ENCODE data around the gene CAV3.

Gene CAV3

DNA sequence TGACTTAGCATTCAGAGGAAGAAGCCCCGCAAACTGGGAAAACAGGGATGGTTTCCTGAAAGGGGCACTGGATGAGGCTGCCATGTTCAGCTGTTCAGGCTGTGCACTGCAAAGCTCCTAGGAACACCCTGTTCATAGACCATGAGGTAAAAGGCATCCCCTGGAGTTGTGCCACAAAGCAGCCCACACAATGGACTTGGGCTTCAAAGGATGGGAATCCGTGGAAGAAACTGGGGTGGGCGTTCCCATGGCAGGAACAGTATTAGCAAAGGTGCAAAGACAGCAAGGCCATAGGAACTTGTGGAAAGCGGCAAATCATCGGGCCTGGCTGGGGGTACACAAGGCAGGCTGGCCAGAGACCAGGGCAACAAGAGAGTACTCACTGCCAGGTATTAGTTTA, 26.9 kb downstream of the CAV3 start:
- DNase-seq: no peak

GRCh38 chr3:8761866-8762265, 28.3 kb downstream of the CAV3 start:
- DNase-seq: no peak

DNA sequence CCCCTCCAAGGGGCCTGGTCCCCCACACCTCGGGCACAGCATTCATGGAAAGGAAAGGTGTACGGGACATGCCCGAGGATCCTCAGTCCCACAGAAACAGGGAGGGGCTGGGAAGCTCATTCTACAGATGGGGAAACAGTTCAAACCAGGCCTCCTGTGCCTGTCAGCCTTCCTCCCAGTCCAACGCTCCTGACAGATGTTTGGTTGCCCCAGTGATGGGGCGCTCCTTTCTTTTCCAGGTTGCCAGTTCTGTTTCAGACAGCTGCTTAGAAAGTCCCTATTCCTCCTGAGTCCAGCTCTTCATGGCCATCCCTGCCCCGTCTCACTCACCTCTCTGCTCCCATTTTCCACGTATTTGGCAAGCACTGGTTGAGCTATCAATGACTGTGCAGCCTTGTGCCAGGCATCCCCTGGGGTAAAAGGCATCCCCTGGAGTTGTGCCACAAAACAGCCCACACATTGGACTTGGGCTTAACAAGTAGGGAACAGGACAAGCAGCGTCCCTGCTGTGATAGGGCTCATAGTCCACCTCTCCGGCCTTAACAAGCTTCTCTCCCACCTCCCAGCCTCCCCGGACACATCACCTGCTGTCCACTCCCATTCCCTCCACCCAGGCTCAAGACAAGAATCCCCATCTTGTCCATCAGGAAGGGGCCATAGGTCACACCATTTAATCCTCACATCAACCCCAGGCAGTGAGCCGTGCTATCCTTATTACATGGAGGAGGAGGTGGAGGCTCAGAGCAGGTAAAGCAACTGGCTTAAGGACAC, 29.2 kb downstream of the CAV3 start:
- DNase-seq: no peak

DNA sequence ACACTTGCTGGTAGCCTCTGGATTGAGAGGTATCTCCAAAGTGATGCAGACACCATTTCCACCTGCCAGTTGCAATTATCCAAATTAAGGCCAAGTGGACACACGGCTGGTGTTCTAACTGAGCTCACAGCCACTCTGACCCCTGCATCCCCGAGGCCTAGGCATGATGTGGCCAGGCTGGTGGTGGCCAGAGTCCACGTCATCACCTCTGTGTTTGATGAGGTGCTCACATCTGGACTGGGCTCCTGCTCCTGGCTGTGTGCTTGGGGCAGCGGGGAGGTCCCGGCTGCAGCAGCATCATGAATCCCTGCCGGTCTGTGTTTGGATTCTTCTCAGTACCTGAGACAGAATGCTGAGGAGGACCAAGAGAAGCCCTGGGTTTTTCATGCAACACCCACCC, 30.9 kb downstream of the CAV3 start:
- no peak for DNase-seq

DNA sequence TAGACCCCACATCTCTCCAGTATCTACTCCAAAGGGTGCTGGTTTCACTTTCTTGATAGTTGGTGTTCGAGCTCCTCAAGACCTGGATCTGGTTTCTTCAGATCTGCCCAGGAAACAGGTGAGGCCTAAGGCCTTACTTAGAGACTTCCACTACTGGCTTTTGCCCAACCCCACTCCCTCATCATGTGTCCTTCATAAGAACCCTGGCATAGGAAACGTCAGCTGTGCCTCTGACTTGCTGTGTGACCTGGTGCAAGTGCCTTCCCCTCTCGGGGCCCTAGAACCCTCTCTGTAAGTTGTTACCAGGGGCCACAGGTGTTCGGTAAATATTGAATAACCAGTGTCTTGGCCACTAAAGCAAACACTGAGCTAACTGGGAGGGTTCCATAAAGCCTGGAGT, 31.9 kb downstream of the CAV3 start:
- no peak for DNase-seq

DNA sequence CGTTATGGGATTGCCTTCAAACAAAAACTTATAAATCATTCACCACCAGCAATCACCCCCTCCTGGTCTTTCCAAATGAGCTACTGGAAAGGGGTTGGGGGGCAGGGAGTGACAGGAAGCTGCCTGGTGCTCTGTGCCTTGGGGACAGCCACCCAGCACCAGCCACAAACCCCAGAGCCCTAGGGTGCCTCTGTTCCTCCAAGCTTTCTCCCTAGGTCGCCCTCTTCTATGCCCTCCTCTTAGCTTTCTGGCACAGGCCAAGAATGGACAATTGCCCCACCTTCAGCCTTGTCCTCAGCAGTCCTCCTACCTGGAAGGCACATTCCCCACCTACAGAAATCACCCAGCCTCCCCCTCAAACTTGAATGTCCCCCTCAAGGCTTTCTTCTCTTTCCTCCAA, 32.5 kb downstream of the CAV3 start:
- no peak for DNase-seq

- no peak for DNase-seq
Observed at GRCh38 chr3:8767256-8767666, 33.7 kb downstream of the CAV3 start.

GRCh38 chr3:8767667-8768363, 34.2 kb downstream of the CAV3 start:
- peak in 2 of 58 donors; percentile 21 to 27 for DNase-seq

- no peak for DNase-seq
Observed at GRCh38 chr3:8768364-8769087, 34.9 kb downstream of the CAV3 start.

- DNase-seq: peak in 53 of 58 donors; percentile 11 to 79 (median 49)
Observed at GRCh38 chr3:8769088-8769822, 35.7 kb downstream of the CAV3 start, which contains the start of gene OXTR. OXTR (minus strand) TSS chr3:8769613; CDS start chr3:8768187, 1,426 bp downstream.

DNA sequence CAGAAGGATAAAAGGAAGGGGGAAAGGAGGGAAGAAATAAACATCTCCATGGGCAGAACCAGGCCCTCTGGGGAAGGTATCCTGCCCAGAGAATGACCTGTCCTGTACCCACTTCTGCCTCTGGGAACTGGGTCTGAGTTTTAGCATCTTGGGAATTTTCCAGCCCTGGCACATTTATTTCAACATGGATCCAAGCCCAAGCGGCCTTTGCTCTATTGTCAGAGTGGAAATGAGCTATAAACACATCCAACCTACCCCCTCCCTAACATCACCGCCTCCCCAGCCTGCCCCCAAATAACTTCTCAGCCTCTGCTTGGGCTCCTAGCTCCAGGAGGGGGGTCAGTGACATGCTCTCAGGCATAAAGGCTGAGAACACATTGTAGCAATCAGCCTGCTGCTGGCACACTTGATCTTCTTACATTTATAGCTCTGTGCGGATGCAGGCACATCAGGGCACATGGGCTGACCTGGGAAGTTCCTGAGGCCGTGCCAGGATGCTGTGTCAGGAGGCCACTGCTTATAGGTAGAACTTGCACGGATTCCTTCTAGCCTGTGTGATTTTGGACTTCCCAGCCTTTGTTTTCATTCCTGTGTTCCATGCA, 40.4 kb downstream of the CAV3 start:
- peak in 18 of 58 donors; percentile 7 to 67 (median 22) for DNase-seq

DNA sequence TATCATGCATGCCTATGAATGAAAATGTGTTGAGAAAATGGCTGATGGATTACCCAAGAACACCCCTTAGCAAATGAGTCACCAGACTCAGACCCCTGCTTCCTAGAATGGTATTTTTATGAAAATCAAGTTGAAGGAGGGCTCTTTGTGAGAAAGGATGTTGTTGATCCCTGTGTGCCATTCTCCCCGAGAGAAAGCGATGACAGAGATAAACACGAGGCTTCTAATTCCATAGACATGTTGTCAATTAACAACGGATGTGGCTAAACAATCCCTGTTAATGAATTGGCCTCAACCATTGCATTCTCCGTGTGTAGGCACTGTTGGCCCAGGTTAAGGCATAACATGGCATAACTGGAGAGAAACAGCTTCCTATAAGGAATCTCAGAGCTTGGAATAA, 41.6 kb downstream of the CAV3 start:
- DNase-seq: no peak

- DNase-seq: no peak
Observed at GRCh38 chr3:8775602-8776001, 42.0 kb downstream of the CAV3 start.

- no peak for DNase-seq
Observed at GRCh38 chr3:8776406-8776805, 42.8 kb downstream of the CAV3 start.

DNA sequence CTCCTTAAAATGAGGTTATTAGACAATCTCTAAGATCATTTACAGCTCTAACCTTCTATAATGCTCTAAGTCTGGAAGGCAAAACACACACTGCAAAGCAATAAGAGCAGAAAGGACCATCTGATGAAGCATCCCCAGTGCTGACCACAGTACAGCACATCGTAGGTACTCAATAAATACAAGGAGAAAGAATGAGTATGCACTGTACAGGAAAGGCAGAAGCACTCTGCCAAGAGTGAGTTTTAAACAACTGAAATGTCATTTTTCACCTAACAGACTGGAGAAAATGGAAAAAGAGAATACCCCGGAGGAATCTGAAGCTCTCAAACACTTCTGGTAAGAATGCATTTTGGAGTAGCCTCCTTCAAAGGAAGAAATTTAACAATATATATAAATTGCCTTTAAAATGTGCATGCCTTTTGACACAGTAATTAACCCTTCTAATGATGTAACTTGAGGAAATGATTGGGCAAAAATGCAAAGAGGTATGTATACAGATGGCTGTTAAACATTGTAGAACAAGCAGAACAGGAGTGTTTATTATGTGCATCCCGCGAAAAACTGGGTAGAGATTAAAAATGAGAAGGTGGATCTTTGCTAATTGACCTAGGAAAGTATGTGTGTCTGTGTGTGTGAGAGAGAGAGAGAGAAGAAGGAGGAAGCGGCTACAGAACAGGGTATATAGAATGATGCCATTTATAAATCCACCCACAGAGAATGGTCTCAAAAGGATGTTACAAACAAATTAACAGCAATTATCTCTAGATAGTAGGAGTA, 43.8 kb downstream of the CAV3 start:
- DNase-seq: no peak

GRCh38 chr3:8777978-8778267, 44.3 kb downstream of the CAV3 start:
- no peak for DNase-seq

DNA sequence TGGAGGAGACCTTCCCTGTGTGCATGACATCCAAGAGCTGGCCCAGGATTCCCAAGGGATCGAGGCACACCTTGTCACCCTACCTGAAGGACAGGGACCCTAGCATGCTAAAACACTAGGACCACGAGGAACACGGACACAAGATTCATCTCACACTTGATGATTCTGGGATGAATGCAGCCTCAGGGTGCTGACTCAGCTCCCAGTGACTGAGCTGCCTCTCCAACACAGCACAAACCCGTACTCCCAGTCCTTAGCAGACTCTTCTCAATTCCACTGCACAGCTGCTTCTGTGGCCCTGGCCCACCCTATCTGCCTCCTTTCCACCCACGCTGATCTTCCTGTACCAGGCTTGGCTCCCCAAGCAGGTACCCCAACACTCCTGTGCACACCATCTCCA, 44.9 kb downstream of the CAV3 start:
- DNase-seq: no peak

DNA sequence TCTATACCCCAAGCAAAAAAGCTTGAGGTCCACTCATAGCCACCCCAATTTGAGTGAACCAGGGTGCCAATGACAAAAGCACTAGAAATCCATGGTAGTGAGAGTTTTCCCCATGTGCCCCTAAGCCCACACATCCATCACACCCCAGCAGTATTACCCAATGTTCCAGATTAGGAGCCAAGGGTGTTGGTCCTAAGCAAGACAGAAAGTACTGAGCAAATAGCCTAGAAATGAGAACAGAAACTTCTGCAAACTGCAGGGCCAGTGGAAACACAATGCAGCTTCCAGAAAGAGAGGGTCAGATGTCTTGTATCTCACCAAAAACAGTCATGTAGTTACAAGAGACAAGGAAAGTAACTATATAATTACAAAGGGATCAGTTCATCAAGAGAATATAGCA, 46.7 kb downstream of the CAV3 start:
- DNase-seq: no peak

- peak in 22 of 58 donors; percentile 11 to 62 (median 27) for DNase-seq
Observed at GRCh38 chr3:8784676-8785435, 51.3 kb downstream of the CAV3 start.

GRCh38 chr3:8790529-8790928, 56.9 kb downstream of the CAV3 start:
- no peak for DNase-seq
